Calu3 (cell line): Measurements from ENCODE around the gene EVA1B. TPM values are rescaled to one million over a fixed set of nuclear protein-coding genes. Genes with fewer than 3 reads are reported as not detected.

Experiments
- BruUV-seq: library from RNA; stranded (reverse); fragments of 400-500 nt; replicated peaks from 2 replicates; lab custom pipeline; 2021; lab: Mats Ljungman, UMichigan
- CTCF ChIA-PET: fragments of 300-600 bp; sonication (Branson Sonifier 250); formaldehyde crosslinking; loops from one replicate; lab custom pipeline; 2022; ENCODE audit warnings: antibody characterized with exemption; lab: Charles Lee
- DNase-seq: peaks from one replicate; pipeline ENCODE4 v3.0.0; 2022
- H3K27ac Mint-ChIP-seq: one replicate; pipeline ENCODE4 v1.8.0; 2022; ENCODE audit warnings: mixed read lengths; ENCODE audit not compliant: unreplicated experiment
- H3K27me3 Mint-ChIP-seq: one replicate; pipeline ENCODE4 v1.8.0; 2022; ENCODE audit warnings: mixed read lengths; ENCODE audit not compliant: unreplicated experiment
- H3K36me3 Mint-ChIP-seq: one replicate; pipeline ENCODE4 v1.8.0; 2022; ENCODE audit warnings: mild to moderate bottlenecking, moderate library complexity, mixed read lengths; ENCODE audit not compliant: insufficient read depth, unreplicated experiment
- H3K4me1 Mint-ChIP-seq: one replicate; pipeline ENCODE4 v1.8.0; 2022; ENCODE audit warnings: mild to moderate bottlenecking, low read depth, mixed read lengths; ENCODE audit not compliant: unreplicated experiment
- H3K4me3 Mint-ChIP-seq: one replicate; pipeline ENCODE4 v1.8.0; 2022; ENCODE audit warnings: mild to moderate bottlenecking, low read depth, moderate library complexity, mixed read lengths; ENCODE audit not compliant: unreplicated experiment
- H3K9me3 Mint-ChIP-seq: one replicate; pipeline ENCODE4 v1.8.0; 2022; ENCODE audit warnings: low read depth, mixed read lengths; ENCODE audit not compliant: unreplicated experiment
- intact Hi-C: fragments of 100-400 bp; cut with micrococcal nuclease; formaldehyde crosslinking; loops from one replicate; pipeline ENCODE4 v1.10.0; 2022; ENCODE audit not compliant: unreplicated experiment
- total RNA-seq: library from RNA; stranded (reverse); gene quantifications from 2 replicates; pipeline ENCODE4 v1.2.3, GENCODE V29; 2022
- TF ChIP-seq, protein P1 (sequence below): fragments of 200-600 bp; IDR thresholded peaks from one replicate; pipeline ENCODE4 v1.8.0; 2022; ENCODE audit warnings: antibody characterized with exemption; ENCODE audit not compliant: unreplicated experiment

EVA1B gene
- total RNA-seq, 1 experiment from 2014 or later: 11.2 TPM

DNA sequence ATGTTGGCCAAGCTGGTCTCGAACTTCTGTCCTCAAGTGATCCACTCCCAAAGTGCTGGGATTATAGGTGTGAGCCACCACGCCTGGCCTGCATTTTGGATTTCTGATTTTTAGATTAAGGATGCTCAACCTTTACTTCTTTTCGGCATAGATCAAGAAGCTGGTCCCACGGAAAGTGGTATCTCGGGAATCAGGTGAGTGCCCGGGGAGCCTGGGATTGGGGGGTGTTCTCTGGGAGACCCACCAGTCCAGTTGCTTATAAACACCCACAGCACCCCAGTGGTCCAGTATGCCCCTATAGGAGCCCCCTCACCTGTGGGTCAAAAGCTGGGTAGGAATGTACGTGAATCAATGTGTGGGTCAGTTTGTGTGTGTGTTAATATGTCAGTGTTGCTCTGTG, 14.0 kb downstream of the EVA1B start:
- H3K27ac Mint-ChIP-seq: no peak overlapping the region
- DNase-seq: no peak
- H3K27me3 Mint-ChIP-seq: no peaks in the 10 kb centered on the region
- TF ChIP-seq, protein P1, sequence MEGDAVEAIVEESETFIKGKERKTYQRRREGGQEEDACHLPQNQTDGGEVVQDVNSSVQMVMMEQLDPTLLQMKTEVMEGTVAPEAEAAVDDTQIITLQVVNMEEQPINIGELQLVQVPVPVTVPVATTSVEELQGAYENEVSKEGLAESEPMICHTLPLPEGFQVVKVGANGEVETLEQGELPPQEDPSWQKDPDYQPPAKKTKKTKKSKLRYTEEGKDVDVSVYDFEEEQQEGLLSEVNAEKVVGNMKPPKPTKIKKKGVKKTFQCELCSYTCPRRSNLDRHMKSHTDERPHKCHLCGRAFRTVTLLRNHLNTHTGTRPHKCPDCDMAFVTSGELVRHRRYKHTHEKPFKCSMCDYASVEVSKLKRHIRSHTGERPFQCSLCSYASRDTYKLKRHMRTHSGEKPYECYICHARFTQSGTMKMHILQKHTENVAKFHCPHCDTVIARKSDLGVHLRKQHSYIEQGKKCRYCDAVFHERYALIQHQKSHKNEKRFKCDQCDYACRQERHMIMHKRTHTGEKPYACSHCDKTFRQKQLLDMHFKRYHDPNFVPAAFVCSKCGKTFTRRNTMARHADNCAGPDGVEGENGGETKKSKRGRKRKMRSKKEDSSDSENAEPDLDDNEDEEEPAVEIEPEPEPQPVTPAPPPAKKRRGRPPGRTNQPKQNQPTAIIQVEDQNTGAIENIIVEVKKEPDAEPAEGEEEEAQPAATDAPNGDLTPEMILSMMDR: no peak
- no peaks in the 10 kb centered on the region for H3K9me3 Mint-ChIP-seq
- intact Hi-C loops: no loop called here
- no peaks in the 10 kb centered on the region for H3K4me1 Mint-ChIP-seq
- H3K36me3 Mint-ChIP-seq: peaks cover 44% of the 10 kb centered on the region
- BruUV-seq: no TSS peak
- CTCF ChIA-PET: no interaction called here
- H3K4me3 Mint-ChIP-seq: no peak overlapping the region

DNA sequence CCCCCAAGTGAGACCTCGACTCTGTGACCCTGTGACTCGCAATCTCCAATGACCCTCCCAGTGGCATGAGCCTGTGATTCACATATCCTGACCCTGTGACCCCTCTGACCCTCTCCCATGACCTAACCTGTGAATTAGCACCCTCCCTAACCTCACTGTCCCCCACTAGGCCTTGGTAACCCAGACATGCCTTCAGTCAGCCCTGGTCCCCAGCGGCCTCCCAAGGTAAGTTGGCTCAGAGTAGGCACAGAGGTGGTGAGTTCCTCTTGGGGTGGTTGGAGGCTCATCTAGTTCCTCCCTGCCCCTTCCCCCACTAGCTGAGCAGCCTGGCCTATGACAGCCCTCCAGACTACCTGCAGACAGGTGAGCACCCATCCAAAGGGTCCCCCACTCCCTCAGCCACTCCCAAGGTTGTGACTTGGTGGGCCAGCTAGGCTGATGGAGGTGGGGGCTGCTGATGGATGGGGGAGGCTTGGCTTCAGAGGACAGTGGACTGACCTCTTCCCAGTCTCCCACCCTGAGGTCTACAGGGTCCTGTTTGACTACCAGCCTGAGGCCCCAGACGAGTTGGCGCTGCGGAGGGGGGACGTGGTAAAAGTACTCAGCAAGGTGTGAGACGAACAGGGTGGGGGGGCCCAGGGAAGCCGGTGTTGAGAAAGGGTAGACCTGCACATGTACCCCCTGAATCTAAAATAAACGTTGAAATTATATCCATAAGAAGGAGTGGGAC, 15.7 kb downstream of the EVA1B start:
- Mint-ChIP-seq H3K27ac (no peak overlapping the region), H3K36me3 (peaks cover 56% of the 10 kb centered on the region), H3K4me1 (no peaks in the 10 kb centered on the region), H3K4me3 (peak overlapping the region; percentile 88), H3K27me3 (no peaks in the 10 kb centered on the region), H3K9me3 (no peaks in the 10 kb centered on the region)
- TF ChIP-seq, protein P1: no peak
- CTCF ChIA-PET: interaction anchor here (0.6 to 1.0 kb wide), 3 partner anchors 97 to 114 kb away, joined by 3 to 7 read pairs (median 4); no protein-coding TSS in a partner anchor
- BruUV-seq: no TSS peak
- DNase-seq: no peak
- intact Hi-C loops: no loop called here

DNA sequence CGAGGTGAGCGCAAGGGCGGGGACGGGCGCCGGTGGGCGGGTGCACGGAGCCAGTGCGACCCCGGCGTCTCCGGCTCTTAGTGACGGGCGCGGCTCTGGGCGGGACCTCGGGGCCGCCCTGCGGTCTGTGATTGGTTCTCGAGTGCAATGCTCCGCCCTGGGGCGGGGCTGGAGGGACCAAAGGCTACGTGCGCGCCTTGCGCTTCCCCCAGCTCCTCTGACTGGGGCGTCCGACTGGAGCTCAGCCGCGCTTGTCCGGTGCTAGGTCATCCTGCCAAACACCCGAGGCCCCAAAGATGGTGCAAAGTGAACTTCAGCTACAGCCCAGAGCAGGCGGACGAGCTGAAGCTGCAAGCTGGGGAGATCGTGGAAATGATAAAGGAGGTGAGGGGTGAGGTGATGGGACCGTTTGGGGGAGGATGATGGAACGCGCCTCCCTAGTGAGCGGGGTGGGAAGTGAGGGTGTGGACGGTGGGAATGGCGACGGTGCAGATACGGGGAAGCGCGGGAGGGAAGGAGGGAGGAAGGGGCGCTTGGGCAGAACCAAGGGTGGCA, 16.5 kb downstream of the EVA1B start:
- CTCF ChIA-PET: interaction anchor here (0.6 to 1.4 kb wide), 4 partner anchors 21 to 115 kb away, joined by 3 to 4 read pairs (median 4); no protein-coding TSS in a partner anchor
- Mint-ChIP-seq H3K4me3 (peak overlapping the region; percentile 88), H3K27ac (peak overlapping the region; percentile 13), H3K36me3 (peaks cover 64% of the 10 kb centered on the region), H3K9me3 (no peaks in the 10 kb centered on the region), H3K27me3 (no peaks in the 10 kb centered on the region), H3K4me1 (no peaks in the 10 kb centered on the region)
- TF ChIP-seq, protein P1: no peak
- intact Hi-C loops: no loop called here
- no TSS peak for BruUV-seq
- DNase-seq: peak; percentile 97

DNA sequence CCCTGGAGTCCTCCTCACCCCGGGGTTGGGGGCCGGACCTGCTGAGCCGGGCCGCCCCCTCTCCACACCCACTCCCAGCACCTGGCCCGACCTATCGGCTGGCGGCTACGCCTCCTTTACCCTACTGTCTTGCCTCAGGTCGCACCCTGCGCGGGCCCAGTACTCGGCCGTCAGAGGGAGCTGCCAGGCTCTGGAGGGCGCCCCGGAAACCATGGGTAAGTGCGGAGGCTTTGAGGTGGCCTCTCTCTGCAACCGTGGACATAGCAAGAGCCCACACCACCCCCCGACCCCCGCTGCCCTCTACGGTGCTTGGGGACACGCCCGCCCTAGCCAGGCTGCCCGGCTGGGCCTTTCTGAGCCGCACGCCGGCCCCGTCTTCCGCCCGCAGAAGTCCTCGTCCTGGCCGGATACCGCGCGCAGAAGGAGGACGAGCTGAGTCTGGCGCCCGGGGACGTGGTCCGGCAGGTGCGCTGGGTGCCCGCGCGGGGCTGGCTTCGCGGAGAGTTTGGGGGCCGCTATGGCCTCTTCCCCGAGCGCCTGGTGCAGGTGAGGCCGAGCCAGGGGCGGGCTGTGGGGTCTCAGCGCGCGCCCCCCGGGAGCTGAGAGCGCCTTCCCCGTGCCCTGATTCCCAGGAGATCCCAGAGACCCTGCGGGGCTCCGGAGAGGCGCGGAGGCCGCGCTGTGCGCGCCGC, 17.1 kb downstream of the EVA1B start, which contains the start of gene SH3D21:
SH3D21 (plus strand) TSS at position 159 of the 692 bp plus-strand sequence; CDS start at position 212, 53 bp downstream.
- intact Hi-C loops: no loop called here
- peak within 1 kb of the TSS; percentile 13 for H3K27ac Mint-ChIP-seq
- TF ChIP-seq, protein P1: no peak
- H3K4me3 Mint-ChIP-seq: peak within 1 kb of the TSS; percentile 88
- no peaks in the 10 kb centered on the region for H3K27me3 Mint-ChIP-seq
- CTCF ChIA-PET: interaction anchor here (0.6 to 1.4 kb wide), 4 partner anchors 21 to 116 kb away, joined by 3 to 4 read pairs (median 4); no protein-coding TSS in a partner anchor
- no peaks in the 10 kb centered on the region for H3K9me3 Mint-ChIP-seq
- DNase-seq: peak; percentile 65
- no TSS peak for BruUV-seq
- H3K36me3 Mint-ChIP-seq: peaks cover 69% of the 10 kb centered on the region
- H3K4me1 Mint-ChIP-seq: peaks cover under 1% of the 10 kb centered on the region
